Activated T-helper 1 cell treated with anti-CD3 and anti-CD28 coated beads, Interleukin-12 subunit alpha, Interleukin-12 subunit beta, Interleukin-2, Interleukin-4 antibody, amounts not matched to agents 30 ng/mL and 10 ng/mL and 1 ng/mL, durations not matched to agents 14 hours and 24 hours and 36 hours (primary cell): ENCODE measurements around the gene MATK. TPM values are rescaled to one million over a fixed set of nuclear protein-coding genes. Genes with fewer than 3 reads are reported as not detected.

Source experiments
- DNase-seq: peaks from one replicate; pipeline ENCODE4 v3.0.0; 2021; ENCODE audit warnings: low spot score
- H3K27ac Mint-ChIP-seq: one replicate; pipeline ENCODE4 v1.8.0; 2021; ENCODE audit warnings: mild to moderate bottlenecking, mixed read lengths
- H3K27me3 Mint-ChIP-seq: one replicate; pipeline ENCODE4 v1.8.0; 2022; ENCODE audit warnings: mild to moderate bottlenecking, moderate library complexity, mixed read lengths; ENCODE audit not compliant: insufficient read depth
- H3K36me3 Mint-ChIP-seq: one replicate; pipeline ENCODE4 v1.8.0; 2021; ENCODE audit warnings: low read depth, mixed read lengths
- H3K4me1 Mint-ChIP-seq: one replicate; pipeline ENCODE4 v1.8.0; 2021; ENCODE audit warnings: low read depth, mixed read lengths
- H3K4me3 Mint-ChIP-seq: one replicate; pipeline ENCODE4 v1.8.0; 2021; ENCODE audit warnings: mild to moderate bottlenecking, moderate library complexity, mixed read lengths
- H3K9me3 Mint-ChIP-seq: one replicate; pipeline ENCODE4 v1.8.0; 2021; ENCODE audit warnings: mixed read lengths
- intact Hi-C: fragments of 100-400 bp; cut with micrococcal nuclease; formaldehyde crosslinking; loops from one replicate; pipeline ENCODE4 v1.15.1; 2024
- total RNA-seq: library from RNA; stranded (reverse); gene quantifications from 2 replicates; pipeline ENCODE4 v1.2.3, GENCODE V29; 2022

MATK gene
- total RNA-seq, 1 donor from 2014 or later = 21.5 TPM

- peaks cover 18% of the 10 kb centered on the region for H3K9me3 Mint-ChIP-seq
- peaks cover 6% of the 10 kb centered on the region for H3K4me1 Mint-ChIP-seq
- H3K27ac Mint-ChIP-seq = no peak overlapping the region
Measured at GRCh38 chr19:3793799-3794198, 7.6 kb upstream of the MATK start.

DNA sequence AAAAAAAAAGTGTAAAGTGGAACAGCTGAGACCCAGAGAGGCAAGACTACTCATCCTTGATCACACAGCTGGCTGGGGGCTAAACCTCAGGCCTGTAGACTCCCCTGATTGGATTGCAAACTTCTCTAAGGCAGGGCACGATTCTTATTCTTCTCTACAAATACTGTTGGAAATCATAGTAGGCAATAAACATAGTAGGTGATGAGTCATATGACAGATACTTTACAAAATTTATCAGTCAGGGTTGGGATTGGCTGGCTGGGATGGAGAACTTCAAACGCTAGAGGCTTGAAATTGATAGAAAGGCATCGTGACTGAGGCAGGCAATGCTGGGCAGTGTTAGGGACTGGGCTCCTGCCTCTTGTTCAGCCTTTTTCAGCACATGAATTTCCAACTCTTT lies 5.9 kb upstream of the MATK start:
- Mint-ChIP-seq H3K4me3 (no peak overlapping the region), H3K4me1 (no peaks in the 10 kb centered on the region), H3K9me3 (peaks cover 14% of the 10 kb centered on the region), H3K27me3 (peaks cover 5% of the 10 kb centered on the region), H3K27ac (no peak overlapping the region), H3K36me3 (no peaks in the 10 kb centered on the region)
- intact Hi-C loops = no loop called here
- DNase-seq = no peak

More at GRCh38 chr19:3793799-3794198, 7.6 kb upstream of the MATK start:
- DNase-seq = no peak
- Mint-ChIP-seq H3K36me3 (peaks cover 3% of the 10 kb centered on the region), H3K4me3 (no peak overlapping the region), H3K27me3 (peaks cover 5% of the 10 kb centered on the region)
- intact Hi-C loops = no loop called here

- intact Hi-C loops = no loop called here
- no peaks in the 10 kb centered on the region for H3K4me1 Mint-ChIP-seq
- H3K9me3 Mint-ChIP-seq = peaks cover 4% of the 10 kb centered on the region
- H3K36me3 Mint-ChIP-seq = no peaks in the 10 kb centered on the region
- no peak for DNase-seq
- peaks cover 10% of the 10 kb centered on the region for H3K27me3 Mint-ChIP-seq
- H3K4me3 Mint-ChIP-seq = no peak overlapping the region
- H3K27ac Mint-ChIP-seq = no peak overlapping the region
Measured at GRCh38 chr19:3790941-3791340, 4.8 kb upstream of the MATK start.

- no peaks in the 10 kb centered on the region for H3K36me3 Mint-ChIP-seq
- H3K9me3 Mint-ChIP-seq = peaks cover 4% of the 10 kb centered on the region
- no peak overlapping the region for H3K4me3 Mint-ChIP-seq
- peaks cover 12% of the 10 kb centered on the region for H3K27me3 Mint-ChIP-seq
- H3K4me1 Mint-ChIP-seq = no peaks in the 10 kb centered on the region
- intact Hi-C loops = no loop called here
- DNase-seq = no peak
- H3K27ac Mint-ChIP-seq = no peak overlapping the region
Measured at GRCh38 chr19:3790209-3790734, 4.1 kb upstream of the MATK start.

- H3K27ac Mint-ChIP-seq = no peak overlapping the region
- intact Hi-C loops = no loop called here
- H3K4me3 Mint-ChIP-seq = no peak overlapping the region
- H3K9me3 Mint-ChIP-seq = peaks cover 4% of the 10 kb centered on the region
- H3K36me3 Mint-ChIP-seq = no peaks in the 10 kb centered on the region
- DNase-seq = no peak
- H3K27me3 Mint-ChIP-seq = peaks cover 12% of the 10 kb centered on the region
- no peaks in the 10 kb centered on the region for H3K4me1 Mint-ChIP-seq
Measured at GRCh38 chr19:3788996-3789778, 3.0 kb upstream of the MATK start.

GRCh38 chr19:3785451-3785937 lies 687 bp downstream of the MATK start:
- no peak for DNase-seq
- H3K27ac Mint-ChIP-seq = no peak overlapping the region
- H3K36me3 Mint-ChIP-seq = peaks cover 15% of the 10 kb centered on the region
- H3K27me3 Mint-ChIP-seq = peaks cover 9% of the 10 kb centered on the region
- H3K4me1 Mint-ChIP-seq = no peaks in the 10 kb centered on the region
- H3K9me3 Mint-ChIP-seq = peaks cover 22% of the 10 kb centered on the region
- intact Hi-C loops = no loop called here
- H3K4me3 Mint-ChIP-seq = peak overlapping the region; percentile 75

DNA sequence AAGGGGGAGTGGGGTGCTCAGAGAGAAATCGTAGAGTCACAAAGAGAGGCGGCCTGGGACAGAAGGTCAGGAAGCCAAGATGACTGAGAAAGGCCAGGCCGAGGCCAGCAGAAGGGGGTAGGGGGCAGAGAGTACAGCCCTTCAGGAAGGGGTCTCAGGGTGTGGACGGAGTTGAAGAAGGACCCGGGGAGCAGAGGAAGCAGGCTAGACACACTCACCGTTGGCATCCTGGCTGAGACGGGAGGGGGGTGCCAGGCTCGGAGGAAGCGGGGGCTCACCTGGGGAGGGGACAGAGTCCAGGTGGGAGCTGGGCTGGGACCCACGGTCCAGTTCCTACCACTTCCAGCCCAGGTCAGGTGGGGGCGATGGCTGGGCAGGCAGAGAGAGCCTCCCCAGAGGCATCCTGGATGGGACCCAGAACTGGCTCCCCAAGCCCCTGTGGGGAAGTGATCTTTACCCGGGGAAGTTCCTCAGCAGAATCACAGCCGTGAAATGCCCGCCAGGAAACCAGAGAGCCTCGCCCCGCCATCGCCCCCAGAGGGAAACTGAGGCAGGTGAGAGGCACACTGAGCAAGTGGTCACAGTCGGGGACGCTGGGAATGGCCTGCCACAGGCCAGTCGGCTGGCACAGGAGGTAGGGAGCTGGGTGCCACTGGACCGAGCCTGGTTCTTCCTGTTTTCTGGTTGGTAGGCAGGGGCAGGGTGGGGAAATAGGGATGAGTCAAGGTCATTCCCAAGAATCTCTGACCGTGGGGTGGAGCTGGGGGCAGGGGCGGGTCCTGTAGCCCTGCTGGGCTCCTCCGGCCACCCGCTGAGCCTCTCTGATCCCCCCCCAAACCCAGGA lies 1.4 kb downstream of the MATK start:
- intact Hi-C loops = no loop called here

GRCh38 chr19:3783660-3784584 lies 2.3 kb downstream of the MATK start:
- H3K4me1 Mint-ChIP-seq = no peaks in the 10 kb centered on the region
- peak overlapping the region; percentile 68 for H3K4me3 Mint-ChIP-seq

More for the DNA sequence above, 1.4 kb downstream of the MATK start:
- H3K9me3 Mint-ChIP-seq = peaks cover 22% of the 10 kb centered on the region
- H3K27me3 Mint-ChIP-seq = peaks cover 8% of the 10 kb centered on the region
- peak overlapping the region; percentile 75 for H3K4me3 Mint-ChIP-seq
- no peaks in the 10 kb centered on the region for H3K4me1 Mint-ChIP-seq
- DNase-seq = no peak
- peaks cover 15% of the 10 kb centered on the region for H3K36me3 Mint-ChIP-seq
- H3K27ac Mint-ChIP-seq = no peak overlapping the region

GRCh38 chr19:3782903-3783302 lies 3.3 kb downstream of the MATK start:
- no peak overlapping the region for H3K4me3 Mint-ChIP-seq
- intact Hi-C loops = loop anchor here (1.0 kb wide), 1 partner anchor 39 kb away; no protein-coding TSS in a partner anchor
- DNase-seq = no peak

More at GRCh38 chr19:3783660-3784584, 2.3 kb downstream of the MATK start:
- intact Hi-C loops = loop anchor here (1.0 kb wide), 1 partner anchor 38 kb away; no protein-coding TSS in a partner anchor
- DNase-seq = no peak
- Mint-ChIP-seq H3K36me3 (peaks cover 15% of the 10 kb centered on the region), H3K27me3 (peaks cover 7% of the 10 kb centered on the region), H3K9me3 (peaks cover 22% of the 10 kb centered on the region), H3K27ac (no peak overlapping the region)

GRCh38 chr19:3782330-3782729 lies 3.9 kb downstream of the MATK start:
- Mint-ChIP-seq H3K4me1 (no peaks in the 10 kb centered on the region), H3K9me3 (peaks cover 22% of the 10 kb centered on the region), H3K4me3 (no peak overlapping the region), H3K27me3 (peaks cover 7% of the 10 kb centered on the region), H3K27ac (no peak overlapping the region), H3K36me3 (peaks cover 15% of the 10 kb centered on the region)
- DNase-seq = no peak
- intact Hi-C loops = no loop called here

More at GRCh38 chr19:3782903-3783302, 3.3 kb downstream of the MATK start:
- H3K27me3 Mint-ChIP-seq = peaks cover 7% of the 10 kb centered on the region
- peaks cover 22% of the 10 kb centered on the region for H3K9me3 Mint-ChIP-seq
- no peak overlapping the region for H3K27ac Mint-ChIP-seq
- peaks cover 15% of the 10 kb centered on the region for H3K36me3 Mint-ChIP-seq
- H3K4me1 Mint-ChIP-seq = no peaks in the 10 kb centered on the region

- Mint-ChIP-seq H3K36me3 (peaks cover 15% of the 10 kb centered on the region), H3K9me3 (peaks cover 22% of the 10 kb centered on the region), H3K4me3 (no peak overlapping the region), H3K27ac (no peak overlapping the region), H3K4me1 (no peaks in the 10 kb centered on the region), H3K27me3 (peaks cover 3% of the 10 kb centered on the region)
- no peak for DNase-seq
- intact Hi-C loops = no loop called here
Measured at GRCh38 chr19:3781603-3782002, 4.6 kb downstream of the MATK start.

GRCh38 chr19:3780786-3781304 lies 5.3 kb downstream of the MATK start:
- no peak for DNase-seq
- Mint-ChIP-seq H3K4me1 (no peaks in the 10 kb centered on the region), H3K4me3 (no peak overlapping the region), H3K36me3 (peaks cover 15% of the 10 kb centered on the region), H3K9me3 (peaks cover 22% of the 10 kb centered on the region), H3K27ac (no peak overlapping the region), H3K27me3 (peaks cover 2% of the 10 kb centered on the region)
- intact Hi-C loops = no loop called here
